ENCODE data around the gene CIC. TPM values are rescaled to one million over a fixed set of nuclear protein-coding genes. Genes with fewer than 3 reads are reported as not detected.

CIC gene
- total and polyA plus RNA-seq, 2 of the 13 experiments (the other 11 are each of a cell fraction or from before 2014, with no cell fraction given): 5.9 to 8.0 TPM

DNA sequence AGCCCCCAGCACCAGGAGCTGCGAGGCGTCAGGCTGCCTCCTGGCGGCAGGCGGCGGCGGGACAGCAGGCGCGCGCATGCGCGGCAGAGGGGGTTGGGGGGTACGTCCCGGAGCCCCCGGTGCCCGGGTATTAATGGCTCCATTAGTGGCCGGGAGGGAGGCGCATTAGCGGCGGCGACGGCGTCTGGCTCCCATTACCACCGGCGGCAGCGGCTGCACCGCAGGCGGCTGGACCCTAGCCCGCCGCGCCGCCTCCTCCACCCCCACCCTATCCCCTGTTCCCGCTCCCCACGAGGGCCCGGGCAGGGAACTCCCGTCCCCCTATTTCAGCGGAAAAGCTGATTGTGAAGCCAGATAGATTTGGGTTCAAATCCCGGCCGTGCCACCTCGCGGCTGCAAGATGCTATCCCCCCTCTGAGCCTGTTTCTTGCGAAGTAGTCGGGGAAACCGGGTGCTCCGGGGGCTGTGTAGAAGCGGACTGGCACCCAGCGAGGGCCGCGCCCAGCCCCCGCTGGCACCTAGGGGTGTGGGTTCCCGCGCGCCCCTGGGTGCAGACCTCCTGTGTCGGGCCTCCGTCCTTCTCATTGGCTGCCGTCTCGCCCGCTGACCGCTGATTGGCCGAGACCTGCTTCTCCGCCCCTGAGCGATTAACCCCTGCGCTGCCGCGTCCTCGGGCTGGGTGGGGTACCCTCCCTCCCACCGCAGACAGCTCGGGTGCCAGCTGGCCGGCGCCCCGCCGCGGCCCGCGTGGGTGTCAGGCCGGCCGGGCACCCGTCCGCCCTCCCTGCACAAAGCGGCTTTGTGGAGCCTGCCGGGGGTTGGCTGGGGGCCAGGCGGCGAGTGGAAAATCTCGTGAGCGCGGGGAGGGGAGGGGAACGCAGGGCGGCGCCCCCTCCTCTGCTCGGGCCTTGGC, 11.1 kb downstream of the CIC start (continued):
- TF ChIP-seq, protein P1, sequence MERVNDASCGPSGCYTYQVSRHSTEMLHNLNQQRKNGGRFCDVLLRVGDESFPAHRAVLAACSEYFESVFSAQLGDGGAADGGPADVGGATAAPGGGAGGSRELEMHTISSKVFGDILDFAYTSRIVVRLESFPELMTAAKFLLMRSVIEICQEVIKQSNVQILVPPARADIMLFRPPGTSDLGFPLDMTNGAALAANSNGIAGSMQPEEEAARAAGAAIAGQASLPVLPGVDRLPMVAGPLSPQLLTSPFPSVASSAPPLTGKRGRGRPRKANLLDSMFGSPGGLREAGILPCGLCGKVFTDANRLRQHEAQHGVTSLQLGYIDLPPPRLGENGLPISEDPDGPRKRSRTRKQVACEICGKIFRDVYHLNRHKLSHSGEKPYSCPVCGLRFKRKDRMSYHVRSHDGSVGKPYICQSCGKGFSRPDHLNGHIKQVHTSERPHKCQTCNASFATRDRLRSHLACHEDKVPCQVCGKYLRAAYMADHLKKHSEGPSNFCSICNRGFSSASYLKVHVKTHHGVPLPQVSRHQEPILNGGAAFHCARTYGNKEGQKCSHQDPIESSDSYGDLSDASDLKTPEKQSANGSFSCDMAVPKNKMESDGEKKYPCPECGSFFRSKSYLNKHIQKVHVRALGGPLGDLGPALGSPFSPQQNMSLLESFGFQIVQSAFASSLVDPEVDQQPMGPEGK (CRISPR knock-in tag; IDR thresholded peaks at IDR 0.05): peak; percentile 97
- no peak for TF ChIP-seq ZNF883 (CRISPR knock-in tag; IDR thresholded peaks at IDR 0.05; ENCODE audit: not compliant biosample characterization)
- TF ChIP-seq TRAFD1 (CRISPR knock-in tag; IDR thresholded peaks at IDR 0.05; ENCODE audit: borderline replicate concordance): no peak
- no peak for TF ChIP-seq ZNF34 (CRISPR knock-in tag; IDR thresholded peaks at IDR 0.05; ENCODE audit: borderline replicate concordance)
- TF ChIP-seq NFE2L2 (IDR thresholded peaks at IDR 0.05; ENCODE audit: low read length): no peak
- TF ChIP-seq, protein P2, sequence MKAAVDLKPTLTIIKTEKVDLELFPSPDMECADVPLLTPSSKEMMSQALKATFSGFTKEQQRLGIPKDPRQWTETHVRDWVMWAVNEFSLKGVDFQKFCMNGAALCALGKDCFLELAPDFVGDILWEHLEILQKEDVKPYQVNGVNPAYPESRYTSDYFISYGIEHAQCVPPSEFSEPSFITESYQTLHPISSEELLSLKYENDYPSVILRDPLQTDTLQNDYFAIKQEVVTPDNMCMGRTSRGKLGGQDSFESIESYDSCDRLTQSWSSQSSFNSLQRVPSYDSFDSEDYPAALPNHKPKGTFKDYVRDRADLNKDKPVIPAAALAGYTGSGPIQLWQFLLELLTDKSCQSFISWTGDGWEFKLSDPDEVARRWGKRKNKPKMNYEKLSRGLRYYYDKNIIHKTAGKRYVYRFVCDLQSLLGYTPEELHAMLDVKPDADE (CRISPR knock-in tag; IDR thresholded peaks at IDR 0.05): 0 out of 2 replicates have a peak, but pooled peaks have one; percentile 45
- TF ChIP-seq, protein P3, sequence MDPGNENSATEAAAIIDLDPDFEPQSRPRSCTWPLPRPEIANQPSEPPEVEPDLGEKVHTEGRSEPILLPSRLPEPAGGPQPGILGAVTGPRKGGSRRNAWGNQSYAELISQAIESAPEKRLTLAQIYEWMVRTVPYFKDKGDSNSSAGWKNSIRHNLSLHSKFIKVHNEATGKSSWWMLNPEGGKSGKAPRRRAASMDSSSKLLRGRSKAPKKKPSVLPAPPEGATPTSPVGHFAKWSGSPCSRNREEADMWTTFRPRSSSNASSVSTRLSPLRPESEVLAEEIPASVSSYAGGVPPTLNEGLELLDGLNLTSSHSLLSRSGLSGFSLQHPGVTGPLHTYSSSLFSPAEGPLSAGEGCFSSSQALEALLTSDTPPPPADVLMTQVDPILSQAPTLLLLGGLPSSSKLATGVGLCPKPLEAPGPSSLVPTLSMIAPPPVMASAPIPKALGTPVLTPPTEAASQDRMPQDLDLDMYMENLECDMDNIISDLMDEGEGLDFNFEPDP (CRISPR knock-in tag; conservative IDR thresholded peaks at IDR 0.05): no peak
- no peak for TF ChIP-seq MBNL3 (CRISPR knock-in tag; conservative IDR thresholded peaks at IDR 0.05)
- TF ChIP-seq NCOA1 (CRISPR knock-in tag; IDR thresholded peaks at IDR 0.05): no peak
- no peak for TF ChIP-seq HNF1B (CRISPR knock-in tag; IDR thresholded peaks at IDR 0.05)
- TF ChIP-seq, protein P4, sequence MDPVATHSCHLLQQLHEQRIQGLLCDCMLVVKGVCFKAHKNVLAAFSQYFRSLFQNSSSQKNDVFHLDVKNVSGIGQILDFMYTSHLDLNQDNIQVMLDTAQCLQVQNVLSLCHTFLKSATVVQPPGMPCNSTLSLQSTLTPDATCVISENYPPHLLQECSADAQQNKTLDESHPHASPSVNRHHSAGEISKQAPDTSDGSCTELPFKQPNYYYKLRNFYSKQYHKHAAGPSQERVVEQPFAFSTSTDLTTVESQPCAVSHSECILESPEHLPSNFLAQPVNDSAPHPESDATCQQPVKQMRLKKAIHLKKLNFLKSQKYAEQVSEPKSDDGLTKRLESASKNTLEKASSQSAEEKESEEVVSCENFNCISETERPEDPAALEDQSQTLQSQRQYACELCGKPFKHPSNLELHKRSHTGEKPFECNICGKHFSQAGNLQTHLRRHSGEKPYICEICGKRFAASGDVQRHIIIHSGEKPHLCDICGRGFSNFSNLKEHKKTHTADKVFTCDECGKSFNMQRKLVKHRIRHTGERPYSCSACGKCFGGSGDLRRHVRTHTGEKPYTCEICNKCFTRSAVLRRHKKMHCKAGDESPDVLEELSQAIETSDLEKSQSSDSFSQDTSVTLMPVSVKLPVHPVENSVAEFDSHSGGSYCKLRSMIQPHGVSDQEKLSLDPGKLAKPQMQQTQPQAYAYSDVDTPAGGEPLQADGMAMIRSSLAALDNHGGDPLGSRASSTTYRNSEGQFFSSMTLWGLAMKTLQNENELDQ (CRISPR knock-in tag; IDR thresholded peaks at IDR 0.05; ENCODE audit: borderline replicate concordance): no peak
- peak; percentile 67 for TF ChIP-seq SAP130 (CRISPR knock-in tag; IDR thresholded peaks at IDR 0.05; ENCODE audit: low read depth)
- 0 out of 2 replicates have a peak, but pooled peaks have one; percentile 30 for TF ChIP-seq AKAP8 (CRISPR knock-in tag; IDR thresholded peaks at IDR 0.05)
- no peak for TF ChIP-seq TSC22D2 (CRISPR knock-in tag; IDR thresholded peaks at IDR 0.05; ENCODE audit: borderline replicate concordance)
- TF ChIP-seq ZNF343 (CRISPR knock-in tag; IDR thresholded peaks at IDR 0.05): peak; percentile 48; the same call in 1 of the 2 replicates
